HCT116 (cell line): ENCODE results near the gene ANKRD22. TPM values are rescaled to one million over a fixed set of nuclear protein-coding genes. Genes with fewer than 3 reads are reported as not detected.
A peak's percentile ranks its signal among the peaks of the same experiment; 100 is the strongest.

ENCODE experiments used
- ATAC-seq: fragments of 200-7000 bp; cut with Tn5 transposase; 2 replicates; pipeline ENCODE4 v1.9.1; 2020; ENCODE audit warnings: mild to moderate bottlenecking, moderate library complexity
- BruUV-seq: library from RNA; stranded (reverse); fragments of 400-500 nt; replicated peaks from 2 replicates; lab custom pipeline; 2021; lab: Mats Ljungman, UMichigan
- CTCF ChIA-PET: fragments of 300-600 bp; sonication (Branson Sonifier 250); formaldehyde crosslinking; loops from one replicate; lab custom pipeline; 2021; ENCODE audit warnings: antibody characterized with exemption; lab: Charles Lee
- POLR2A ChIA-PET: fragments of 300-600, 350-600 bp; sonication (Branson Sonifier 250); formaldehyde crosslinking; loops from one replicate; lab custom pipeline; 2021; ENCODE audit warnings: antibody characterized with exemption; lab: Charles Lee
- RAD21 ChIA-PET, 2 experiments: fragments of 300-600 bp; sonication (Branson Sonifier 250); formaldehyde crosslinking; loops; one replicate each; lab custom pipeline; 2023; ENCODE audit warnings: low total read pairs in 2 of 2; ENCODE audit not compliant: uncharacterized antibody in 2 of 2, unreplicated experiment in 2 of 2, low non-redundant PET in 1 of 2; lab: Charles Lee
- DNase-seq: peaks from one replicate; pipeline ENCODE4 v3.0.0-alpha.2; 2010; ENCODE audit warnings: low read depth, low spot score
- H2AFZ ChIP-seq: fragments of 200-600 bp; shearing (Covaris generic), sonication (generic); 2 replicates; pipeline ENCODE4 v1.6.1; 2017; ENCODE audit warnings: low read depth, mixed run types, mixed read lengths, antibody characterized with exemption, low read length; ENCODE audit not compliant: poor library complexity, severe bottlenecking
- H3K27ac ChIP-seq: 2 replicates; pipeline ENCODE4 v1.5.1; 2012; ENCODE audit warnings: low read depth, low read length
- H3K27me3 ChIP-seq: fragments of 200-600 bp; sonication (generic); 2 replicates; pipeline ENCODE4 v1.6.1; 2016; ENCODE audit warnings: mixed run types, low read length, mixed read lengths; ENCODE audit not compliant: insufficient read depth
- H3K36me3 ChIP-seq, 2 experiments: fragments of 200-500 bp in 1 of 2; fragments of 200-600 bp in 1 of 2; sonication (Bioruptor generic) in 1 of 2; sonication (generic) in 1 of 2; 2 replicates each; pipeline versions ENCODE4 v1.5.1 to v1.6.1; 2014 to 2016; ENCODE audit warnings: low read length in 2 of 2, inconsistent platforms in 1 of 2, mixed read lengths in 1 of 2, mixed run types in 1 of 2; ENCODE audit not compliant: insufficient read depth in 2 of 2, control insufficient read depth in 1 of 2
- H3K4me1 ChIP-seq, 2 experiments: fragments of 200-600 bp in 1 of 2; sonication (generic) in 1 of 2; 2 replicates each; pipeline versions ENCODE4 v1.5.1 to v1.6.1; 2012 to 2017; ENCODE audit warnings: low read length in 2 of 2, inconsistent platforms in 1 of 2, mild to moderate bottlenecking in 1 of 2, mixed read lengths in 1 of 2, mixed run types in 1 of 2, moderate library complexity in 1 of 2; ENCODE audit not compliant: insufficient read depth in 2 of 2, control insufficient read depth in 1 of 2
- H3K4me2 ChIP-seq: fragments of 200-600 bp; sonication (generic); 2 replicates; pipeline ENCODE4 v1.6.1; 2017; ENCODE audit warnings: mixed run types, low read length, mixed read lengths
- H3K4me3 ChIP-seq, 2 experiments: fragments of 200-600 bp in 1 of 2; sonication (generic) in 1 of 2; replicated peaks in 1 of 2; 2 replicates each; pipeline ENCODE4 v1.5.1; 2011 to 2016; ENCODE audit warnings: low read length in 2 of 2, control low read depth in 1 of 2, low read depth in 1 of 2, mild to moderate bottlenecking in 1 of 2, mixed read lengths in 1 of 2, mixed run types in 1 of 2
- H3K79me2 ChIP-seq: fragments of 200-600 bp; sonication (generic); 2 replicates; pipeline ENCODE4 v1.6.1; 2017; ENCODE audit warnings: mild to moderate bottlenecking, mixed run types, low read length, moderate library complexity, mixed read lengths; ENCODE audit not compliant: insufficient read depth
- H3K9ac ChIP-seq: fragments of 200-600 bp; sonication (generic); 2 replicates; pipeline ENCODE4 v1.6.1; 2016; ENCODE audit warnings: low read length, mixed read lengths
- H3K9me2 ChIP-seq: fragments of 200-600 bp; sonication (generic), shearing (Covaris generic); 2 replicates; pipeline ENCODE4 v1.6.1; 2017; ENCODE audit warnings: mixed run types, mild to moderate bottlenecking, moderate library complexity; ENCODE audit not compliant: insufficient read depth
- H3K9me3 ChIP-seq, 2 experiments: fragments of 200-500 bp in 1 of 2; fragments of 200-600 bp in 1 of 2; sonication (Bioruptor generic) in 1 of 2; sonication (generic) in 1 of 2; 2 replicates each; pipeline ENCODE4 v1.6.1; 2014 to 2017; ENCODE audit warnings: low read length in 2 of 2, mixed read lengths in 2 of 2, inconsistent platforms in 1 of 2, low read depth in 1 of 2, mild to moderate bottlenecking in 1 of 2, mixed run types in 1 of 2, moderate library complexity in 1 of 2; ENCODE audit not compliant: control insufficient read depth in 1 of 2, insufficient read depth in 1 of 2
- H4K20me1 ChIP-seq: fragments of 200-600 bp; sonication (generic), shearing (Covaris generic); 2 replicates; pipeline ENCODE4 v1.6.1; 2017; ENCODE audit warnings: mixed run types, mild to moderate bottlenecking, moderate library complexity; ENCODE audit not compliant: insufficient read depth
- CBX3 ChIP-seq: IDR thresholded peaks from 2 replicates; pipeline ENCODE4 v1.6.1; 2012; ENCODE audit warnings: low read depth
- EGR1 ChIP-seq: IDR thresholded peaks from 2 replicates; pipeline ENCODE4 v1.6.1; 2012; ENCODE audit warnings: low read depth
- ELF1 ChIP-seq: IDR thresholded peaks from 2 replicates; pipeline ENCODE4 v1.6.1; 2012; ENCODE audit warnings: low read depth, borderline replicate concordance
- EZH2phosphoT487 ChIP-seq: fragments of 200-600 bp; IDR thresholded peaks from 2 replicates; pipeline ENCODE4 v1.6.1; 2018; ENCODE audit warnings: antibody characterized with exemption, borderline replicate concordance
- FOSL1 ChIP-seq: IDR thresholded peaks from 2 replicates; pipeline ENCODE4 v1.6.1; 2012; ENCODE audit warnings: low read depth
- JUND ChIP-seq: IDR thresholded peaks from 2 replicates; pipeline ENCODE4 v1.6.1; 2012
- MAX ChIP-seq: IDR thresholded peaks from 2 replicates; pipeline ENCODE4 v1.6.1; 2012
- POLR2A ChIP-seq: IDR thresholded peaks from 2 replicates; pipeline ENCODE4 v1.7.0; 2011; ENCODE audit warnings: borderline replicate concordance; ENCODE audit not compliant: insufficient read depth, insufficient read length; ENCODE audit errors: extremely low read depth
- RAD21 ChIP-seq: IDR thresholded peaks from 2 replicates; pipeline ENCODE4 v1.6.1; 2012; ENCODE audit warnings: low read depth, mild to moderate bottlenecking
- SP1 ChIP-seq: IDR thresholded peaks from 2 replicates; pipeline ENCODE4 v1.6.1; 2012; ENCODE audit warnings: low read depth
- SRF ChIP-seq: IDR thresholded peaks from 2 replicates; pipeline ENCODE4 v1.6.1; 2012; ENCODE audit warnings: low read depth
- TCF7L2 ChIP-seq: IDR thresholded peaks from 2 replicates; pipeline ENCODE4 v1.7.0; 2011; ENCODE audit warnings: borderline replicate concordance, inconsistent platforms; ENCODE audit not compliant: insufficient read depth, insufficient read length; ENCODE audit errors: extremely low read depth
- YY1 ChIP-seq: IDR thresholded peaks from 2 replicates; pipeline ENCODE4 v1.6.1; 2011; ENCODE audit warnings: low read length, low read depth, moderate library complexity, mild to moderate bottlenecking; ENCODE audit not compliant: insufficient replicate concordance; ENCODE audit errors: extremely low read depth
- ZBTB33 ChIP-seq: IDR thresholded peaks from 2 replicates; pipeline ENCODE4 v1.6.1; 2011; ENCODE audit warnings: mild to moderate bottlenecking, low read length, moderate library complexity; ENCODE audit not compliant: insufficient replicate concordance; ENCODE audit errors: extremely low read depth
- ZFX ChIP-seq: fragments of 450-650 bp; IDR thresholded peaks from 2 replicates; pipeline ENCODE4 v1.6.1; 2017
- ZNF274 ChIP-seq: fragments of 200-500 bp; sonication (Bioruptor generic); IDR thresholded peaks from 2 replicates; pipeline ENCODE4 v1.6.1; 2014; ENCODE audit warnings: mild to moderate bottlenecking, low read depth, low read length, inconsistent platforms
- intact Hi-C: fragments of 100-400 bp; cut with micrococcal nuclease; formaldehyde crosslinking; loops from 2 replicates; pipeline ENCODE4 v1.10.0; 2022
- total RNA-seq: library from RNA; stranded (reverse); gene quantifications from one replicate; pipeline ENCODE4 v1.2.1, GENCODE V29; 2021; ENCODE audit not compliant: unreplicated experiment
- TF ChIP-seq, protein P1 (sequence below): IDR thresholded peaks from 2 replicates; pipeline ENCODE4 v1.6.1; 2012
- TF ChIP-seq, protein P2 (sequence below), 3 experiments: fragments of 200-600 bp in 1 of 3; sonication (generic) in 1 of 3; IDR thresholded peaks in 2 of 3; conservative IDR thresholded peaks in 1 of 3; 2 replicates each; pipeline ENCODE4 v1.5.1; 2012 to 2017; ENCODE audit warnings: low read depth in 2 of 3, low read length in 2 of 3, antibody characterized with exemption in 1 of 3, borderline replicate concordance in 1 of 3, control low read depth in 1 of 3, mild to moderate bottlenecking in 1 of 3, mixed read lengths in 1 of 3, mixed run types in 1 of 3, moderate library complexity in 1 of 3; ENCODE audit not compliant: insufficient read depth in 1 of 3
- TF ChIP-seq, protein P3 (sequence below): IDR thresholded peaks from 2 replicates; pipeline ENCODE4 v1.6.1; 2012; ENCODE audit warnings: low read depth

The ANKRD22 gene
- total RNA-seq, 1 experiment from 2014 or later: 2.3 TPM

DNA sequence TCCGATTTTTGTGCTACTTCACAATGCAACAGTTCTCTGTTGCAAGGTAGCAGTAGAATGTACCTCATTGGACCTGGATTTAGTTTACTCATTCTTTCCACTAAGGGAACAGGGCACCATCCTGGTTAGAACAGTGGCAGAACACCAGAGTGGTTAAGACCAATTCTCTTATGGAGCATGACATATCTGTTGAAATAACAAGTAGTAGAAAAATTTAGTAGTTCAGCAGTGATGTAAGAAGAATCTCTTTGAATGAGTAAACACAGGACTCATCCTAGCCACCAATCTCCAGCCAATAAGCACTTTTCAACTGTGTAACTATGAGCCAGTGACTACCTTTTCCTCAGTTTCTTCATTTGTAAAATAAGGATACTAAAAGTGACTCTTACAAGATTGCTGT lies 2.4 kb downstream of the ANKRD22 start:
- Histone ChIP-seq H3K4me1 (peaks cover 19 to 45% of the 10 kb centered on the region in 2 experiments), H3K79me2 (no peaks in the 10 kb centered on the region), H4K20me1 (no peaks in the 10 kb centered on the region), H3K4me2 (peak overlapping the region; percentile 64), H3K4me3 (no peak overlapping the region), H3K9me2 (no peaks in the 10 kb centered on the region), H3K36me3 (no peaks in the 10 kb centered on the region), H3K27ac (no peak overlapping the region), H3K27me3 (no peaks in the 10 kb centered on the region), H3K9me3 (no peaks in the 10 kb centered on the region), H2AFZ (peak overlapping the region; percentile 44), H3K9ac (no peak overlapping the region)
- ChIA-PET RAD21 (no interaction called here), POLR2A (interaction anchor here (1.1 kb wide), 1 partner anchor 32 kb away, joined by 3 read pairs; no protein-coding TSS in a partner anchor), CTCF (interaction anchor here (0.8 kb wide), 1 partner anchor 14 kb away, joined by 3 read pairs; no protein-coding TSS in a partner anchor)
- ATAC-seq (no peak), DNase-seq (no peak)
- no TSS peak for BruUV-seq
- intact Hi-C loops: no loop called here
- TF ChIP-seq SP1 (no peak), ZNF274 (no peak), ELF1 (no peak), TCF7L2 (no peak), POLR2A (no peak), ZBTB33 (no peak), EZH2phosphoT487 (no peak), MAX (no peak), FOSL1 (no peak), RAD21 (no peak), ZFX (no peak), YY1 (no peak), SRF (no peak), EGR1 (no peak), JUND (no peak), CBX3 (no peak)
- TF ChIP-seq, protein P1, sequence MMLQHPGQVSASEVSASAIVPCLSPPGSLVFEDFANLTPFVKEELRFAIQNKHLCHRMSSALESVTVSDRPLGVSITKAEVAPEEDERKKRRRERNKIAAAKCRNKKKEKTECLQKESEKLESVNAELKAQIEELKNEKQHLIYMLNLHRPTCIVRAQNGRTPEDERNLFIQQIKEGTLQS: no peak
- TF ChIP-seq, protein P2, sequence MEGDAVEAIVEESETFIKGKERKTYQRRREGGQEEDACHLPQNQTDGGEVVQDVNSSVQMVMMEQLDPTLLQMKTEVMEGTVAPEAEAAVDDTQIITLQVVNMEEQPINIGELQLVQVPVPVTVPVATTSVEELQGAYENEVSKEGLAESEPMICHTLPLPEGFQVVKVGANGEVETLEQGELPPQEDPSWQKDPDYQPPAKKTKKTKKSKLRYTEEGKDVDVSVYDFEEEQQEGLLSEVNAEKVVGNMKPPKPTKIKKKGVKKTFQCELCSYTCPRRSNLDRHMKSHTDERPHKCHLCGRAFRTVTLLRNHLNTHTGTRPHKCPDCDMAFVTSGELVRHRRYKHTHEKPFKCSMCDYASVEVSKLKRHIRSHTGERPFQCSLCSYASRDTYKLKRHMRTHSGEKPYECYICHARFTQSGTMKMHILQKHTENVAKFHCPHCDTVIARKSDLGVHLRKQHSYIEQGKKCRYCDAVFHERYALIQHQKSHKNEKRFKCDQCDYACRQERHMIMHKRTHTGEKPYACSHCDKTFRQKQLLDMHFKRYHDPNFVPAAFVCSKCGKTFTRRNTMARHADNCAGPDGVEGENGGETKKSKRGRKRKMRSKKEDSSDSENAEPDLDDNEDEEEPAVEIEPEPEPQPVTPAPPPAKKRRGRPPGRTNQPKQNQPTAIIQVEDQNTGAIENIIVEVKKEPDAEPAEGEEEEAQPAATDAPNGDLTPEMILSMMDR (IDR thresholded peaks at IDR 0.05 in 2 of 3, conservative IDR thresholded peaks at IDR 0.05 in 1 of 3; ENCODE audit: borderline replicate concordance in 1 of 3, insufficient read depth in 1 of 3, low read depth in 2 of 3, low read length in 2 of 3): no peak
- TF ChIP-seq, protein P3, sequence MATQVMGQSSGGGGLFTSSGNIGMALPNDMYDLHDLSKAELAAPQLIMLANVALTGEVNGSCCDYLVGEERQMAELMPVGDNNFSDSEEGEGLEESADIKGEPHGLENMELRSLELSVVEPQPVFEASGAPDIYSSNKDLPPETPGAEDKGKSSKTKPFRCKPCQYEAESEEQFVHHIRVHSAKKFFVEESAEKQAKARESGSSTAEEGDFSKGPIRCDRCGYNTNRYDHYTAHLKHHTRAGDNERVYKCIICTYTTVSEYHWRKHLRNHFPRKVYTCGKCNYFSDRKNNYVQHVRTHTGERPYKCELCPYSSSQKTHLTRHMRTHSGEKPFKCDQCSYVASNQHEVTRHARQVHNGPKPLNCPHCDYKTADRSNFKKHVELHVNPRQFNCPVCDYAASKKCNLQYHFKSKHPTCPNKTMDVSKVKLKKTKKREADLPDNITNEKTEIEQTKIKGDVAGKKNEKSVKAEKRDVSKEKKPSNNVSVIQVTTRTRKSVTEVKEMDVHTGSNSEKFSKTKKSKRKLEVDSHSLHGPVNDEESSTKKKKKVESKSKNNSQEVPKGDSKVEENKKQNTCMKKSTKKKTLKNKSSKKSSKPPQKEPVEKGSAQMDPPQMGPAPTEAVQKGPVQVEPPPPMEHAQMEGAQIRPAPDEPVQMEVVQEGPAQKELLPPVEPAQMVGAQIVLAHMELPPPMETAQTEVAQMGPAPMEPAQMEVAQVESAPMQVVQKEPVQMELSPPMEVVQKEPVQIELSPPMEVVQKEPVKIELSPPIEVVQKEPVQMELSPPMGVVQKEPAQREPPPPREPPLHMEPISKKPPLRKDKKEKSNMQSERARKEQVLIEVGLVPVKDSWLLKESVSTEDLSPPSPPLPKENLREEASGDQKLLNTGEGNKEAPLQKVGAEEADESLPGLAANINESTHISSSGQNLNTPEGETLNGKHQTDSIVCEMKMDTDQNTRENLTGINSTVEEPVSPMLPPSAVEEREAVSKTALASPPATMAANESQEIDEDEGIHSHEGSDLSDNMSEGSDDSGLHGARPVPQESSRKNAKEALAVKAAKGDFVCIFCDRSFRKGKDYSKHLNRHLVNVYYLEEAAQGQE: no peak
